Thyroid gland (tissue), 4 donors: ENCODE results near the gene CYP24A1. TPM values are rescaled to one million over a fixed set of nuclear protein-coding genes. Genes with fewer than 3 reads are reported as not detected.

ENCODE experiments used
- DNase-seq, 2 donors: peaks; one replicate each; pipeline ENCODE4 v3.0.0-alpha.2; 2019
- H3K27ac ChIP-seq, 3 donors: fragments of 200-600 bp; sonication (generic); 1 replicate in 2 of 3; 2 replicates in 1 of 3; pipeline ENCODE4 v1.5.1; 2016 to 2019; ENCODE audit warnings: mild to moderate bottlenecking in 1 of 3, moderate library complexity in 1 of 3
- H3K27me3 ChIP-seq: fragments of 200-600 bp; sonication (generic); one replicate; pipeline ENCODE4 v1.5.1; 2019
- H3K36me3 ChIP-seq, 2 donors: fragments of 200-600 bp; sonication (generic); one replicate each; pipeline ENCODE4 v1.5.1; 2016 to 2019
- H3K4me1 ChIP-seq, 2 donors: fragments of 200-600 bp; sonication (generic); one replicate each; pipeline ENCODE4 v1.5.1; 2017 to 2019
- H3K4me3 ChIP-seq, 3 donors: fragments of 200-600 bp; sonication (generic); replicated peaks in 1 of 3; 1 replicate in 2 of 3; 2 replicates in 1 of 3; pipeline ENCODE4 v1.5.1; 2016; ENCODE audit warnings: mild to moderate bottlenecking in 1 of 3
- H3K9me3 ChIP-seq: fragments of 200-600 bp; sonication (generic); one replicate; pipeline ENCODE4 v1.5.1; 2017
- CTCF ChIP-seq, 6 experiments: fragments of 200-600 bp in 3 of 6; fragments of 450-650 bp in 3 of 6; sonication (generic) in 3 of 6; IDR thresholded peaks; one replicate each; pipeline ENCODE4 v1.5.1; 2016 to 2019; ENCODE audit warnings: antibody characterized with exemption in 6 of 6, mild to moderate bottlenecking in 2 of 6, inconsistent platforms in 1 of 6, moderate library complexity in 1 of 6
- POLR2A ChIP-seq, 2 donors: fragments of 450-650 bp; IDR thresholded peaks; one replicate each; pipeline ENCODE4 v1.6.1; 2017; ENCODE audit warnings: antibody characterized with exemption in 2 of 2, mild to moderate bottlenecking in 2 of 2, moderate library complexity in 1 of 2
- WGBS, 2 donors: methylation state at CpG; one replicate each; pipeline ENCODE4 v1.1.5; 2017; 5-methylcytosine and 5-hydroxymethylcytosine counted together
- intact Hi-C: fragments of 100-400 bp; cut with DNase I; formaldehyde crosslinking; loops from one replicate; pipeline ENCODE4 v1.15.1; 2023
- total RNA-seq, 4 donors: library from RNA; depleted of rRNA; stranded (reverse); fragments of >200 nt; gene quantifications; one replicate each; pipeline ENCODE4 v1.2.3, GENCODE V29; 2016

Gene CYP24A1
- total RNA-seq, 4 donors from 2014 or later = 0.44 to 6.6 (median 0.67) TPM; not detected in 1

GRCh38 chr20:54153041-54153327, 20.8 kb downstream of the CYP24A1 start:
- Histone ChIP-seq H3K27me3 (no peaks in the 10 kb centered on the region), H3K9me3 (no peaks in the 10 kb centered on the region), H3K36me3 (no peaks in the 10 kb centered on the region), H3K4me1 (no peaks in the 10 kb centered on the region), H3K4me3 (no peak overlapping the region), H3K27ac (no peak overlapping the region)
- intact Hi-C loops = no loop called here
- WGBS, 2 donors = 88 to 92% methylated on average over 2 of the region's 2 CpGs
- no peak for DNase-seq
- no peak for TF ChIP-seq CTCF (IDR thresholded peaks at IDR 0.05)
- TF ChIP-seq POLR2A (IDR thresholded peaks at IDR 0.05) = no peak

GRCh38 chr20:54152227-54153040, 21.4 kb downstream of the CYP24A1 start:
- no peak for TF ChIP-seq CTCF (IDR thresholded peaks at IDR 0.05)
- TF ChIP-seq POLR2A (IDR thresholded peaks at IDR 0.05) = no peak
- no peaks in the 10 kb centered on the region for H3K36me3 ChIP-seq
- DNase-seq = no peak
- H3K27ac ChIP-seq = no peak overlapping the region
- intact Hi-C loops = no loop called here
- H3K4me1 ChIP-seq = no peaks in the 10 kb centered on the region
- WGBS, 2 donors = 77 to 79% methylated on average over 10 of the region's 10 CpGs
- no peaks in the 10 kb centered on the region for H3K9me3 ChIP-seq
- no peak overlapping the region for H3K4me3 ChIP-seq
- H3K27me3 ChIP-seq = no peaks in the 10 kb centered on the region

- no peak for TF ChIP-seq CTCF (IDR thresholded peaks at IDR 0.05)
- no peak for TF ChIP-seq POLR2A (IDR thresholded peaks at IDR 0.05)
- intact Hi-C loops = no loop called here
- no peaks in the 10 kb centered on the region for H3K27me3 ChIP-seq
- no peaks in the 10 kb centered on the region for H3K36me3 ChIP-seq
- no peaks in the 10 kb centered on the region for H3K9me3 ChIP-seq
- no peak overlapping the region for H3K4me3 ChIP-seq
- no peak for DNase-seq
- H3K4me1 ChIP-seq = no peaks in the 10 kb centered on the region
- no peak overlapping the region for H3K27ac ChIP-seq
- 95 to 99% methylated on average over 12 of the region's 12 CpGs for WGBS, 2 donors
Measured at GRCh38 chr20:54151511-54152226, 22.1 kb downstream of the CYP24A1 start.

- Histone ChIP-seq H3K4me1 (no peaks in the 10 kb centered on the region), H3K36me3 (no peaks in the 10 kb centered on the region), H3K9me3 (no peaks in the 10 kb centered on the region), H3K27ac (no peak overlapping the region), H3K27me3 (no peaks in the 10 kb centered on the region), H3K4me3 (no peak overlapping the region)
- no peak for DNase-seq
- intact Hi-C loops = no loop called here
- WGBS, 2 donors = 66 to 71% methylated on average over 2 of the region's 2 CpGs
- TF ChIP-seq POLR2A (IDR thresholded peaks at IDR 0.05) = no peak
- no peak for TF ChIP-seq CTCF (IDR thresholded peaks at IDR 0.05)
Measured at GRCh38 chr20:54151075-54151439, 22.7 kb downstream of the CYP24A1 start.

- H3K4me1 ChIP-seq = no peaks in the 10 kb centered on the region
- TF ChIP-seq CTCF (IDR thresholded peaks at IDR 0.05) (no peak), POLR2A (IDR thresholded peaks at IDR 0.05) (no peak)
- no peak for DNase-seq
- H3K27me3 ChIP-seq = no peaks in the 10 kb centered on the region
- no peaks in the 10 kb centered on the region for H3K36me3 ChIP-seq
- H3K27ac ChIP-seq = no peak overlapping the region
- H3K4me3 ChIP-seq = no peak overlapping the region
- H3K9me3 ChIP-seq = no peaks in the 10 kb centered on the region
- intact Hi-C loops = no loop called here
- WGBS, 2 donors = 89 to 94% methylated on average over 7 of the region's 7 CpGs
Measured at GRCh38 chr20:54149765-54150264, 24.0 kb downstream of the CYP24A1 start.
